Fibroblast of the conjunctiva (primary cell): ENCODE measurements around the gene ACOT9.
A peak's percentile ranks its signal among the peaks of the same experiment; 100 is the strongest.
"Not testable (repeated sequence)": the region's sequence is repeated elsewhere in the genome, so short reads cannot be mapped to it uniquely, and the experiment has no call there.

Experiments
- DNase-seq: peaks from one replicate; pipeline ENCODE4 v3.0.0-alpha.2; 2010; ENCODE audit warnings: low read depth

Gene ACOT9

GRCh38 chrX:23694606-23695005, 48.5 kb downstream of the ACOT9 start:
- DNase-seq, result peak; percentile 32

DNA sequence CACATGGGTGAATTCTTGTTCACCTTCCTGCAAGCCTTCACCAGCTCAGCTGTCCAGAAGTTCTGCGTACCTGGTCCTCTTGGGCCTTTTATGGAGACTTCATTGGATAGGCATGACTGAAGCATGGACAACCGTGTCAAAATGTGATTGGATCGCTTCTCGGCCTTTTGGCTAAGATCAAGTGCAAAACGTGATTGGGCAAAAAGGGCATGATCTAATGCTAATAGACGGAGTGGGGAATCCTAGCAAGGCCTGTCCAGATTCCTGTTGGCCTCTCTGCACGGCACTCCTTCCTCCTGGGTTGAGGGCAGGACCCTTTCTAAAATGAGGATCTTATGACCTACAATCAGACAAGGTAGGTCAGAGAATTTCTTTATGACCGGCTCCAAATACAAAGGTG, 50.9 kb downstream of the ACOT9 start:
- DNase-seq, result no peak

DNA sequence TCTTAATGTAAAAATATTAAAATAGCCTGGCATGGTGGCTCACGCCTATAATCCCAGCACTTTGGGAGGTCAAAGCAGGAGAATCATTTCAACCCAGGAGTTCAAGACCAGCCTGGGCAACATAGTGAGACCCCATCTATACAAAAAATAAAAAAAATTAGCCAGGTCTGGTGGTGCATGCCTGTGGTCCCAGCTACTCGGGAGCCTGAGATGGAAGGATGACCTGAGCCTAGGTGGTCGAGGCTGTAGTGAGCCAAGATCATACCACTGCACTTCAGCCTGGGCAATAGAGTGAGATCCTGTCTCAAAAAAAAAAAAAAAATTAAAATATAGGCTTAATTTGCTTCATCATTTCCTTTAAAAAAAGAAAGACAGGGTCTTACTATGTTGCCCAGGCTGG, 66.6 kb downstream of the ACOT9 start:
- DNase-seq, result not testable (repeated sequence)

- DNase-seq, result no peak
These were observed 70.0 kb downstream of the ACOT9 start for GRCh38 chrX:23673108-23673507.

- no peak for DNase-seq
These were observed 72.5 kb downstream of the ACOT9 start for GRCh38 chrX:23670528-23670927.

DNA sequence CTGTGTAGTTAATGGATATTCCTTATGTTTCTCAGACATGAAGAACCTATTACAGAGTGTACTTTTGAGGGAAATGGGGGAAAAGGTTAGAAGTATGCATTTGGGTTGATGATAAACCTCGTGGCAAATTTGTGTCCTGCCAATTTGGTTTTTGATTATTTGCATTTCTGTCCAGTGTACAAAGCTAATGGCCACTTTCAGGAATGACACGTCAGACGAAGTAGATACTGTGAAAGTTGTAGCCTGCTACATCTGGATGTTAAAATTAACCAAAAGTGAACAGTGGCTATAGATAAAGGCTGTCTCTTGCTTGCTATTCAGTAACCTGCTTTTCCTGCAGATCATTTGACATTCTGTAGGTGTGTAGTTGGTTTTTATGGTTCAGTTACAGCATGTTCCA, 74.7 kb downstream of the ACOT9 start:
- no peak for DNase-seq

DNA sequence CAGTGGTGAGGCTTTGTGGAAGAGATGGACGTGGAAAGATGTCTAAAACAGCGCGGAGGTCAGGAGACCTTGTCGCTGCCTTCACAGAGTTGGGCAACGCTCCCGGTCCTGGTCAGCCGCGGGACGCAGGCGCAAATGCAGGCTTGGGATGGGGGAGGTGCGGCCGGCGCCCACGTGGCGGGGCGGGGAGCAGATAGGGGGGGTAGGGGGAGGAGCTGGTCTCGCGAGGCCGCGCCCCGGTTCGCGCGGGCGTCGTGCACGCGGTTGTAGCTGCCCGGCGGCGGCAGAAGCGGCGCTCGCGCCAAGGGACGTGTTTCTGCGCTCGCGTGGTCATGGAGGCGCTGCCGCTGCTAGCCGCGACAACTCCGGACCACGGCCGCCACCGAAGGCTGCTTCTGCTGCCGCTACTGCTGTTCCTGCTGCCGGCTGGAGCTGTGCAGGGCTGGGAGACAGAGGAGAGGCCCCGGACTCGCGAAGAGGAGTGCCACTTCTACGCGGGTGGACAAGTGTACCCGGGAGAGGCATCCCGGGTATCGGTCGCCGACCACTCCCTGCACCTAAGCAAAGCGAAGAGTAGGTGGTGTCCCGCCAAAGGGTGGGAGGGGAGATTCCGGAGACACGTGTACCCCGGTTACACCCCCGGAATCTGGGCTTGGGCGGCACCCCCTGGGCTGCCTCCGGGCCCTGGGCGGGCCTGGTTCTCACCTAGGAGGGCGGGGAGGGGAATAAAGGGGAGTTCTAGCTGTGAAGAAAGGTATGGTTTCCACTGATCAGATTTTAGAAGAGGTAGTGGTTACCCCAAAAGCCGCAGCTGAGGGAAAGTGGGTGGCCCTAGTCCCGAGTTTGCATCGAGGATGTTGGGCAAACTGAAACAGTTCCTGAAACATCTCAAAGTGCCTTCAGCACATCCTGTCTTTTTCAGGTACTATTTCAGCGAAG, 75.6 kb downstream of the ACOT9 start, which contains the start of gene PRDX4:
TSS of gene PRDX4 (plus strand) at position 255 of the 939 bp plus-strand sequence. CDS start at position 333, 78 bp downstream.
- peak; percentile 77 for DNase-seq

- no peak for DNase-seq
These were observed 76.8 kb downstream of the ACOT9 start for GRCh38 chrX:23666282-23666681.

DNA sequence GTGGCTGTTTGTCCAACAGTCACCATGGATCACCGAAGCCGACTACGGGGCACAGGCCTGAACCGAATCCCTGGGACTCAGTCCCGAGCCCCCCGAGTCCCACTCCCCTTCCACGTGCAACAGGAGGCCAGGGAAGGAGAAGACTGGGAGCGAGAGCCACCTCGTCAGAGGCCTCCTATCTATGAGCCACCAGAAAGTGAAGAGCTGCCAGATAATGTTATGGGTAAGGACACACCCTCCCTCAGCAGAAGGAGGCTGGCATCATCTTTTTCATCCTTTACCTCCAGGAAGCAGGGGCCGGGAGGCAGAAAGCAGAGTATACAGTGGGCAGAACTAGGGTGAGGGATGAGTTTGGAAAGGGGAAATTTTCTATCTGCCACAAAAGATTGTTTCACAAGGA, 78.6 kb downstream of the ACOT9 start:
- DNase-seq, result no peak

DNA sequence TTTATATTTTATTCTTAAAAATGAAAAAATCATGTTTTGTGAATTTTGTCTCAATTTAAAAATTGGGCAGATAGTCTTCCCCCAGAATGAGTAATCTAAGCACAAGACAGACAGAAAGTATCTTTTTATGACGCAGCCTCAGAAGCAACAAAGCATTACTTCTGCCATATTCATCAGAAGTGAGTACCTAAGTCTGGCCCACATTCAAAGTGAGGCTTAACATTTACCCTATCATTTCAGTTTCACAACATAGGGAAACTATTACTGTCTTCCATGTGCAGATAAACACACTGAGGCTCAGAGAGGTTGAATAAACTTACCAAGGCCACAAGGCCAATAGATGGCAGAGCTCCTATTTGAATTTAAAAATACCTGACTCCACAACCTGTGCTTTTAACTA, 80.2 kb downstream of the ACOT9 start:
- peak; percentile 6 for DNase-seq

DNA sequence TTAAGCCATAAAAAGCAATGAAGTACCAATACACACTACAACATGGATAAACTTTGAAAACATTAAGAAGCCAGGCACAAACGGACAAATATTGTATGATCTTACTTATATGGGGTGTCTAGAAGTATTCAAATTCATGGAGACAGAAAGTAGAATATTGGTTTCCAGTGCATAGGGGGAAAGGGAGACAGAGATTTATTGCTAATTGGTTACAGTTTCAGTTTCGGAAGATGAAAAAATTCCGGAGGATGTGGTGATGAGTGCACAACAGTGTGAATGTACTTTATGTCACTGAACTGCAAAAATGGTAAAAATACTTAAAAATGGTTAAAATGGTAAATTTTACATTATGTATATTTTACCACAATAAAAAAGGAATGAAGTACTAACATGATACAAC, 80.9 kb downstream of the ACOT9 start:
- no peak for DNase-seq

GRCh38 chrX:23661671-23662070, 81.4 kb downstream of the ACOT9 start:
- no peak for DNase-seq

- DNase-seq, result no peak
These were observed 82.3 kb downstream of the ACOT9 start for GRCh38 chrX:23660766-23661132.

DNA sequence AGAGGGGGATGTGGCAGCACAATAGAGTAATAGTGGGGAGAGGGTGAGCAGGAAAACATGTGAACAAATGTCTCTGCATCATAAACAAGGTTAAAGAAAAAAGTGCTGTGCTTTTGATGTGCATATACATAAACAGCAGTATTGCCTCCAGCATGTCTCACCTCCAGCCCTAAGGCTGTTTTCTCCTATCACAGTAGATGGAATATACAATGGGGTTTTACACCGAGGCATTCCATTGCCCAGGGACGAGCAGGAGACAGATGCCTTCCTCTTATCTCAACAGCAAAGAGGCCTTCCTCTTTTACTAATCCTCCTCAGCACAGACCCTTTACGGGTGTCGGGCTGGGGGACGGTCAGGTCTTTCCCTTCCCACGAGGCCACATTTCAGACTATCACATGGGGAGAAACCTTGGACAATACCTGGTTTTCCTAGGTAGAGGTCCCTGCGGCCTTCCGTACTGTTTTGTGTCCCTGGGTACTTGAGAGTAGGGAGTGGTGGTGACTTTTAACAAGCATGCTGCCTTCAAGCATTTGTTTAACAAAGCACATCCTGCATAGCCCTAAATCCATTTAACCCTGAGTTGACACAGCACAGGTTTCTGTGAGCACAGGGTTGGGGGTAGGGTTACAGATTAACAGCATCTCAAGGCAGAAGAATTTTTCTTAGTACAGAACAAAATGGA, 82.9 kb downstream of the ACOT9 start:
- DNase-seq, result not testable (repeated sequence)

DNA sequence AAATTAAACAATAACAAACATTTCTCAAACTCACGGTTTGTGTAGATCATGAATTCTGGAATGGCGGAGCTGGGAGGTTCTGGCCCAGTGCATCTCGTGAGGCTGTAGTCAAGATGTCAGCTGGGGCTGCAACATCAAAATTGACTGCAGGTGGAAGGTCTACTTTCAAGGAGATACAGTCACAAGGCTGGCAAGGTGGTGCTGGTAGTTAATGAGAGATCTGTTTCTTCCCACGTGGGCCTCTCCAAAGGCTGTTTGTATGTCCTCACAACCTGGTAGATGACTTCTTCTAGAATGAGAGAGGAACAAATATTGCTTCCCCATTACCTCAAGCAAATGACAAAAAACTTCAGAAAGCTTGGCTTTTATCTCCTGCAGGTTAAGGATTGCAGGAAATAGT, 83.7 kb downstream of the ACOT9 start:
- DNase-seq, result no peak

- DNase-seq, result no peak
These were observed 86.4 kb downstream of the ACOT9 start for GRCh38 chrX:23656684-23657083.

DNA sequence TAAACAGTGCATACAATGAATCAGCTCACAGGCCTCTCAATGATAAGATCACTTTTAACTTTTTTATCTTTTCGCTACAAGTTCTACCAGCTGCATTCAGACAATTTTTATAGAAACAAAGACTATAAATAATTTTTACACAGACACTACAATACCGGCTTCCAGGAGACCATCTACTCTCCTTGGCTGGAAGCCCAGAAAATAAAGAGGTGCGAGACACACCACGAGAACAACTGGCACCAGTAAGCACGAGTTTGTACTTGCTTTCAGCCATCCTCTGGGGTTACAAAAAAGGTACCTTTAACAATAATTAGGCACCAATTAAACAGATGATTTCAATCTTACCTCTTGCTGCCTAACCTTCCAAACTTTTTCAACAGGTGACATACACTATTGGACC, 87.0 kb downstream of the ACOT9 start:
- DNase-seq, result no peak
